ENCODE measurements around the gene CDKN2B. TPM values are rescaled to one million over a fixed set of nuclear protein-coding genes. Genes with fewer than 3 reads are reported as not detected.
A peak's percentile ranks its signal among the peaks of the same experiment; 100 is the strongest.

The CDKN2B gene
- total RNA-seq, 3 donors from 2014 or later: 7.3 to 70.1 (median 18.4) TPM

DNA sequence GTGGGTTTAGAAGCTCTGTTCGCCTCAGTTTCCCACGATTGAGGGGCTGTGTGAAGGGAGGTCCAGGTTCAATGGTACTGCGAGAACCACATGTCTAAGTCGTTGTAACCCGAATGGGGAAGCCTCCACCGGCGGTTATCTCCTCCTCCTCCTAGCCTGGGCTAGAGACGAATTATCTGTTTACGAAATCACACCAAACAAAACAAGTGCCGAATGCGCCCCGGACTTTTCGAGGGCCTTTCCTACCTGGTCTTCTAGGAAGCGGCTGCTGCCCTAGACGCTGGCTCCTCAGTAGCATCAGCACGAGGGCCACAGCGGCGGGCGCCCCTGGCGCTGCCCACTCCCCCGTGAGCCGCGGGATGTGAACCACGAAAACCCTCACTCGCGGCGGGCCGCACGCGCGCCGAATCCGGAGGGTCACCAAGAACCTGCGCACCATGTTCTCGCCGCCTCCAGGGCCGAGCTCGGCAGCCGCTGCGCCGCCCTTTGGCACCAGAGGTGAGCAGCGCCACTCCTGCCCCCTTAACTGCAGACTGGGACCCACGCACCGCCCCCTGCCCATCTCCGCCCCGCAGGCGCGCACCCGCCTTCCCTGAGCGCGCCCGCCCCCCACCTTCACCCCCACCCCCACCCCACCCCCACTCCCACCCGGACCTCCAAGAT, 15.1 kb downstream of the CDKN2B start, which contains the start of gene CDKN2A:
Gene CDKN2A (minus strand): TSS at position 500 of the 663 bp plus-strand sequence.
- DNase-seq (ENCODE audit: low spot score in 2 of 2): no peak
- intact Hi-C loops (cut with DNase I; ENCODE audit: low total_unique reads): no loop called here
- Histone ChIP-seq H3K4me1 (no peaks in the 10 kb centered on the region), H3K4me3 (peak within 1 kb of the TSS; percentile 78 to 92 (median 80)), H3K27me3 (peaks cover 0 to 27% of the 10 kb centered on the region in 2 donors), H3K9me3 (no peaks in the 10 kb centered on the region), H3K27ac (peak within 1 kb of the TSS; percentile 56 to 81), H3K36me3 (no peaks in the 10 kb centered on the region)
- no peak for TF ChIP-seq POLR2AphosphoS5 (IDR thresholded peaks at IDR 0.05)
- TF ChIP-seq POLR2A (IDR thresholded peaks at IDR 0.05): no peak
- TF ChIP-seq, protein P1, sequence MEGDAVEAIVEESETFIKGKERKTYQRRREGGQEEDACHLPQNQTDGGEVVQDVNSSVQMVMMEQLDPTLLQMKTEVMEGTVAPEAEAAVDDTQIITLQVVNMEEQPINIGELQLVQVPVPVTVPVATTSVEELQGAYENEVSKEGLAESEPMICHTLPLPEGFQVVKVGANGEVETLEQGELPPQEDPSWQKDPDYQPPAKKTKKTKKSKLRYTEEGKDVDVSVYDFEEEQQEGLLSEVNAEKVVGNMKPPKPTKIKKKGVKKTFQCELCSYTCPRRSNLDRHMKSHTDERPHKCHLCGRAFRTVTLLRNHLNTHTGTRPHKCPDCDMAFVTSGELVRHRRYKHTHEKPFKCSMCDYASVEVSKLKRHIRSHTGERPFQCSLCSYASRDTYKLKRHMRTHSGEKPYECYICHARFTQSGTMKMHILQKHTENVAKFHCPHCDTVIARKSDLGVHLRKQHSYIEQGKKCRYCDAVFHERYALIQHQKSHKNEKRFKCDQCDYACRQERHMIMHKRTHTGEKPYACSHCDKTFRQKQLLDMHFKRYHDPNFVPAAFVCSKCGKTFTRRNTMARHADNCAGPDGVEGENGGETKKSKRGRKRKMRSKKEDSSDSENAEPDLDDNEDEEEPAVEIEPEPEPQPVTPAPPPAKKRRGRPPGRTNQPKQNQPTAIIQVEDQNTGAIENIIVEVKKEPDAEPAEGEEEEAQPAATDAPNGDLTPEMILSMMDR (IDR thresholded peaks at IDR 0.05): no peak

DNA sequence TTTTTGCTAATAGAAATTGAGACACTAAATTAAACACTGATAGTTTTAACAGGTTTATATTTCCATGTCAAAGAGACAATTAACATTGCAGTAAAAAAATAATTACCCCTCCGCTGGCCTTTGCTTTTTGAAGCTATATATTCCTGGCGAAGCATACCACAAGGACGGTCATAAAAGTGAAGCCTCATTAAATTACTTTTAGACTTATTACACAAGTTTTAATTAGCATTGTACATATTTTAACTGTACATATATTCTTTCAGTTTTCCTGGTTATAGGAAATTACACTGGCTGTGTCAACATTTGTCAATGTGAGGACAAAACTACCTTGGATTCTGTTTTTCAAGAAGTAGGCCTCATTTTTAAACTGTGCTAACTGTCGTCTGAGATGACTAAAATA, 16.1 kb downstream of the CDKN2B start:
- intact Hi-C loops (cut with DNase I; ENCODE audit: low total_unique reads): no loop called here
- Histone ChIP-seq H3K4me1 (no peaks in the 10 kb centered on the region), H3K4me3 (peak overlapping the region in 2 of 3 donors; percentile 78 to 80), H3K36me3 (no peaks in the 10 kb centered on the region), H3K27ac (no peak overlapping the region), H3K9me3 (no peaks in the 10 kb centered on the region), H3K27me3 (peaks cover 0 to 28% of the 10 kb centered on the region in 2 donors)
- TF ChIP-seq, protein P1 (IDR thresholded peaks at IDR 0.05): no peak
- TF ChIP-seq POLR2A (IDR thresholded peaks at IDR 0.05) (no peak), POLR2AphosphoS5 (IDR thresholded peaks at IDR 0.05) (no peak)
- no peak for DNase-seq (ENCODE audit: low spot score in 2 of 2)

DNA sequence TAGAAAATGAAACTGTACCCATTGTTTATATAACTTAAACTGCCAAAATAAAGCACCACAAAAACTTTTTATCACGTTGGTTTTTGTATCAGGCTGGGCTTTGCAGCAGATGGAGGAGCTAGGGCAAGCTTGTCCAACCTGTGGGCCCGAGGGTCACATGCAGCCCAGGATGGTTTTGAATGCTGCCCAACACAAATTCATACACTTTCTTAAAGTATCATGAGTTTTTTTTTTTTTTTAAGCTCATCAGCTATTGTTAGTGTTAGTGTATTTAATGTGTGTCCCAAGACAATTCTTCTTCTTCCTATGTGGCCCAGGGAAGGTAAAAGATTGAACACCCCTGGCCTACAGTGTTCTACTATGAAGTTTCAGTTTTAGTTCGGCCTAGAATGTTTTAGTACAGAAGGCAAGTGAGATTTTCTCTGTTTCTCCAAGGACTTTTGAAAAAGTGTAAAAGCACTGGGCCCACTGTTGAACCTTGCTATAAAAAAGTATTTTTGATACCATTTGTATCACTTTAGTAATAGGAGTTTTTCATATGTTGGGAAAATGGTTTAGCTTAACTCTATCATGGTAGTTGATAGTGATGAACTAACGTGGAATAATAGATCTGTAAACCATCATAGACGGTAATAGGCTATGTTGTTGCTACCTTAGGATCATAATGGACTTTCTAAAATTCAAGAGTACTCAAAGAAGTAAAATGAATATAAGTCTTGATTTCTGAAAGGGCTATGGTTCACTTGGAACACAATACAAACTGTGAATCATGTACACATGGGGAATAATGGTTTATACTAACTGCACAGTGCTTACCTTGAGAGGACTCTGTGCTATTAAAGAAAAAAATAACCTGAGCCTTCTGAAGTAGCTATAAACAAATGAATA, 17.8 kb downstream of the CDKN2B start:
- Histone ChIP-seq H3K4me3 (no peak overlapping the region), H3K27ac (no peak overlapping the region), H3K27me3 (peaks cover 0 to 28% of the 10 kb centered on the region in 2 donors), H3K4me1 (no peaks in the 10 kb centered on the region), H3K9me3 (no peaks in the 10 kb centered on the region), H3K36me3 (no peaks in the 10 kb centered on the region)
- intact Hi-C loops (cut with DNase I; ENCODE audit: low total_unique reads): no loop called here
- TF ChIP-seq POLR2AphosphoS5 (IDR thresholded peaks at IDR 0.05) (no peak), POLR2A (IDR thresholded peaks at IDR 0.05) (no peak)
- TF ChIP-seq, protein P1 (IDR thresholded peaks at IDR 0.05): no peak
- no peak for DNase-seq (ENCODE audit: low spot score in 2 of 2)

DNA sequence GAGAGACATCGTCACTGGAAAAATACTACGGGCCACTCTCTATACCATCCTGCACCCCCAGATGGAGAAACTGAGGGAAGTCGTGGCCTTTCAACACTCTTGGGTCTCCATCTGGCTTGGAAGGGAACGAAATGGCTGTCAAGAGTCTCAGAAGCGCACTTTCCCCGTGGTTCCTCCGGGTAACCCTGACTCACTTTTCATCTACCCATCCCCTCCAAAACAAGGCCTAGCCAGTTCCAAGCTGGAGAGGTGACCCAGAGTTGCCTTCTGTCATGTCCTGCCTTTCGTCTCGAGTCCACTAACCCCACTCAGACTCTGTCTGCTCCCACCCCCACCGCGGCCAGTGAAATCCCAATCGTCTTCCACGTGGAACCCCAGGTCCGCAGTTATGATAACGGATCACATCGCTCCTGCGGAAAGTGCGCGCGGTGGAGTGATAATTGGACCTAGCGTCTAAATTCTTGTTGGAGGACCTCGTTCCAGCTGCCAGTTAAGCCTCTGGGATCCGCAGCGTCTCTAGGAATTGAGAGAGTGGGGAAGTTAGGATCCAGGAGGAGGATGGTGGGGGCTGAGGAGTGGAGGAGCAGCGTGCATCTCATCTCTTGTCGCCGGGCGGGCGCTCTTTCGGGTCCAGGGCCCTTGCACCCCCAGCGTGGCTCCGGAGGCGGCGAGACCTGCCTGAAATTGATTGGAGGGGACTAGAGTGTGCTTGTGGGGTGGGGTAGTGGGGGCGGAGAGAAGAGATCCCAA, 19.5 kb downstream of the CDKN2B start:
- Histone ChIP-seq H3K9me3 (no peaks in the 10 kb centered on the region), H3K27ac (no peak overlapping the region), H3K27me3 (peaks cover 0 to 29% of the 10 kb centered on the region in 2 donors), H3K4me1 (no peaks in the 10 kb centered on the region), H3K36me3 (no peaks in the 10 kb centered on the region), H3K4me3 (no peak overlapping the region)
- no peak for DNase-seq (ENCODE audit: low spot score in 2 of 2)
- intact Hi-C loops (cut with DNase I; ENCODE audit: low total_unique reads): no loop called here
- TF ChIP-seq, protein P1 (IDR thresholded peaks at IDR 0.05): no peak
- no peak for TF ChIP-seq POLR2A (IDR thresholded peaks at IDR 0.05)
- TF ChIP-seq POLR2AphosphoS5 (IDR thresholded peaks at IDR 0.05): no peak

All from breast epithelium (tissue), 4 donors.